ENCODE measurements around the gene ERI3. TPM values are rescaled to one million over a fixed set of nuclear protein-coding genes. Genes with fewer than 3 reads are reported as not detected.

Gene ERI3
- polyA plus RNA-seq, 1 donor: 38.3 TPM

- H3K9me3 ChIP-seq (ENCODE audit: control insufficient read depth, low read depth, low read length): no peaks in the 10 kb centered on the region
- WGBS (ENCODE audit: insufficient coverage, low lambda C conversion rate): 100% methylated on average over 1 of the region's 9 CpGs
- peaks cover 55% of the 10 kb centered on the region for H3K36me3 ChIP-seq (ENCODE audit: control insufficient read depth, insufficient read depth, low read length)
- no peak overlapping the region for H3K4me3 ChIP-seq (ENCODE audit: low read length)
- H3K27me3 ChIP-seq (ENCODE audit: control insufficient read depth, insufficient read depth, low read length): no peaks in the 10 kb centered on the region
- H3K27ac ChIP-seq (ENCODE audit: low read length): no peak overlapping the region
- peak in 1 of 2 donors; percentile 37 for DNase-seq
- H3K4me1 ChIP-seq (ENCODE audit: control insufficient read depth, insufficient read depth, low read length): peaks cover 10% of the 10 kb centered on the region
These were observed 36.7 kb downstream of the ERI3 start for GRCh38 chr1:44318097-44319088.

- WGBS (ENCODE audit: insufficient coverage, low lambda C conversion rate): no CpG with 5 or more reads among the region's 1 CpG
- no peak overlapping the region for H3K4me3 ChIP-seq (ENCODE audit: low read length)
- H3K27ac ChIP-seq (ENCODE audit: low read length): no peak overlapping the region
- no peaks in the 10 kb centered on the region for H3K9me3 ChIP-seq (ENCODE audit: control insufficient read depth, low read depth, low read length)
- no peaks in the 10 kb centered on the region for H3K27me3 ChIP-seq (ENCODE audit: control insufficient read depth, insufficient read depth, low read length)
- H3K36me3 ChIP-seq (ENCODE audit: control insufficient read depth, insufficient read depth, low read length): peaks cover 67% of the 10 kb centered on the region
- H3K4me1 ChIP-seq (ENCODE audit: control insufficient read depth, insufficient read depth, low read length): peaks cover 10% of the 10 kb centered on the region
- DNase-seq: no peak
These were observed 38.8 kb downstream of the ERI3 start for GRCh38 chr1:44316231-44316759.

GRCh38 chr1:44315521-44315920, 39.5 kb downstream of the ERI3 start:
- H3K9me3 ChIP-seq (ENCODE audit: control insufficient read depth, low read depth, low read length): peaks cover 3% of the 10 kb centered on the region
- H3K27me3 ChIP-seq (ENCODE audit: control insufficient read depth, insufficient read depth, low read length): no peaks in the 10 kb centered on the region
- H3K36me3 ChIP-seq (ENCODE audit: control insufficient read depth, insufficient read depth, low read length): peaks cover 72% of the 10 kb centered on the region
- H3K27ac ChIP-seq (ENCODE audit: low read length): no peak overlapping the region
- peaks cover 10% of the 10 kb centered on the region for H3K4me1 ChIP-seq (ENCODE audit: control insufficient read depth, insufficient read depth, low read length)
- no peak overlapping the region for H3K4me3 ChIP-seq (ENCODE audit: low read length)
- DNase-seq: no peak

- Histone ChIP-seq H3K4me1 (ENCODE audit: control insufficient read depth, insufficient read depth, low read length) (peaks cover 10% of the 10 kb centered on the region), H3K27ac (ENCODE audit: low read length) (no peak overlapping the region), H3K4me3 (ENCODE audit: low read length) (no peak overlapping the region), H3K36me3 (ENCODE audit: control insufficient read depth, insufficient read depth, low read length) (peaks cover 67% of the 10 kb centered on the region), H3K27me3 (ENCODE audit: control insufficient read depth, insufficient read depth, low read length) (no peaks in the 10 kb centered on the region), H3K9me3 (ENCODE audit: control insufficient read depth, low read depth, low read length) (peaks cover 3% of the 10 kb centered on the region)
- no peak for DNase-seq
- WGBS (ENCODE audit: insufficient coverage, low lambda C conversion rate): no CpG with 5 or more reads among the region's 5 CpGs
These were observed 40.6 kb downstream of the ERI3 start for GRCh38 chr1:44314452-44314851.

GRCh38 chr1:44313265-44313918, 41.7 kb downstream of the ERI3 start:
- DNase-seq: no peak
- H3K27me3 ChIP-seq (ENCODE audit: control insufficient read depth, insufficient read depth, low read length): no peaks in the 10 kb centered on the region
- peaks cover 10% of the 10 kb centered on the region for H3K4me1 ChIP-seq (ENCODE audit: control insufficient read depth, insufficient read depth, low read length)
- peaks cover 67% of the 10 kb centered on the region for H3K36me3 ChIP-seq (ENCODE audit: control insufficient read depth, insufficient read depth, low read length)
- peaks cover 3% of the 10 kb centered on the region for H3K9me3 ChIP-seq (ENCODE audit: control insufficient read depth, low read depth, low read length)
- WGBS (ENCODE audit: insufficient coverage, low lambda C conversion rate): no CpG with 5 or more reads among the region's 3 CpGs
- H3K4me3 ChIP-seq (ENCODE audit: low read length): no peak overlapping the region
- H3K27ac ChIP-seq (ENCODE audit: low read length): no peak overlapping the region

- H3K4me1 ChIP-seq (ENCODE audit: control insufficient read depth, insufficient read depth, low read length): peaks cover 7% of the 10 kb centered on the region
- H3K36me3 ChIP-seq (ENCODE audit: control insufficient read depth, insufficient read depth, low read length): peaks cover 73% of the 10 kb centered on the region
- H3K9me3 ChIP-seq (ENCODE audit: control insufficient read depth, low read depth, low read length): peaks cover 3% of the 10 kb centered on the region
- no peak overlapping the region for H3K27ac ChIP-seq (ENCODE audit: low read length)
- WGBS (ENCODE audit: insufficient coverage, low lambda C conversion rate): 100% methylated on average over 1 of the region's 10 CpGs
- no peaks in the 10 kb centered on the region for H3K27me3 ChIP-seq (ENCODE audit: control insufficient read depth, insufficient read depth, low read length)
- DNase-seq: no peak
- no peak overlapping the region for H3K4me3 ChIP-seq (ENCODE audit: low read length)
These were observed 42.5 kb downstream of the ERI3 start for GRCh38 chr1:44312399-44313196.

GRCh38 chr1:44310006-44310405, 45.1 kb downstream of the ERI3 start:
- DNase-seq: no peak
- Histone ChIP-seq H3K27me3 (ENCODE audit: control insufficient read depth, insufficient read depth, low read length) (no peaks in the 10 kb centered on the region), H3K36me3 (ENCODE audit: control insufficient read depth, insufficient read depth, low read length) (peaks cover 75% of the 10 kb centered on the region), H3K4me3 (ENCODE audit: low read length) (no peak overlapping the region), H3K4me1 (ENCODE audit: control insufficient read depth, insufficient read depth, low read length) (no peaks in the 10 kb centered on the region), H3K27ac (ENCODE audit: low read length) (peak overlapping the region; percentile 36), H3K9me3 (ENCODE audit: control insufficient read depth, low read depth, low read length) (peaks cover 3% of the 10 kb centered on the region)
- WGBS (ENCODE audit: insufficient coverage, low lambda C conversion rate): 67% methylated on average over 1 of the region's 3 CpGs

- H3K36me3 ChIP-seq (ENCODE audit: control insufficient read depth, insufficient read depth, low read length): peaks cover 62% of the 10 kb centered on the region
- 95% methylated on average over 4 of the region's 12 CpGs for WGBS (ENCODE audit: insufficient coverage, low lambda C conversion rate)
These were observed 49.1 kb downstream of the ERI3 start for GRCh38 chr1:44305962-44306422.

GRCh38 chr1:44303532-44303931, 51.5 kb downstream of the ERI3 start:
- peak; percentile 54 to 84 for DNase-seq
- Histone ChIP-seq H3K36me3 (ENCODE audit: control insufficient read depth, insufficient read depth, low read length) (peaks cover 52% of the 10 kb centered on the region), H3K4me1 (ENCODE audit: control insufficient read depth, insufficient read depth, low read length) (peaks cover 7% of the 10 kb centered on the region), H3K4me3 (ENCODE audit: low read length) (no peak overlapping the region), H3K27ac (ENCODE audit: low read length) (peak overlapping the region; percentile 20), H3K27me3 (ENCODE audit: control insufficient read depth, insufficient read depth, low read length) (no peaks in the 10 kb centered on the region), H3K9me3 (ENCODE audit: control insufficient read depth, low read depth, low read length) (no peaks in the 10 kb centered on the region)
- WGBS (ENCODE audit: insufficient coverage, low lambda C conversion rate): 20% methylated on average over 1 of the region's 1 CpG

More at GRCh38 chr1:44305962-44306422, 49.1 kb downstream of the ERI3 start:
- Histone ChIP-seq H3K27ac (ENCODE audit: low read length) (no peak overlapping the region), H3K9me3 (ENCODE audit: control insufficient read depth, low read depth, low read length) (peaks cover 3% of the 10 kb centered on the region), H3K27me3 (ENCODE audit: control insufficient read depth, insufficient read depth, low read length) (no peaks in the 10 kb centered on the region), H3K4me3 (ENCODE audit: low read length) (no peak overlapping the region), H3K4me1 (ENCODE audit: control insufficient read depth, insufficient read depth, low read length) (peaks cover 7% of the 10 kb centered on the region)
- no peak for DNase-seq

- Histone ChIP-seq H3K4me3 (ENCODE audit: low read length) (no peak overlapping the region), H3K27me3 (ENCODE audit: control insufficient read depth, insufficient read depth, low read length) (no peaks in the 10 kb centered on the region), H3K36me3 (ENCODE audit: control insufficient read depth, insufficient read depth, low read length) (peaks cover 48% of the 10 kb centered on the region), H3K9me3 (ENCODE audit: control insufficient read depth, low read depth, low read length) (no peaks in the 10 kb centered on the region), H3K27ac (ENCODE audit: low read length) (no peak overlapping the region), H3K4me1 (ENCODE audit: control insufficient read depth, insufficient read depth, low read length) (peaks cover 17% of the 10 kb centered on the region)
- no CpG with 5 or more reads among the region's 6 CpGs for WGBS (ENCODE audit: insufficient coverage, low lambda C conversion rate)
- DNase-seq: no peak
These were observed 52.5 kb downstream of the ERI3 start for GRCh38 chr1:44302541-44302940.

Measured in large intestine (tissue), 3 donors.